ENCODE measurements around the gene ENTPD8.

ENTPD8 gene

GRCh38 chr9:137465000-137465719 is 24.0 kb upstream of the ENTPD8 start:
- no peaks in the 10 kb centered on the region for H3K9me3 Mint-ChIP-seq
- no peaks in the 10 kb centered on the region for H3K36me3 Mint-ChIP-seq (ENCODE audit: low read depth)
- H3K4me1 Mint-ChIP-seq (ENCODE audit: low read depth), result peaks cover 9% of the 10 kb centered on the region
- no peak overlapping the region for H3K4me3 Mint-ChIP-seq
- intact Hi-C loops (cut with micrococcal nuclease), result no loop called here
- H3K27ac Mint-ChIP-seq, result no peak overlapping the region
- H3K27me3 Mint-ChIP-seq, result peaks cover 61% of the 10 kb centered on the region

- H3K4me1 Mint-ChIP-seq (ENCODE audit: low read depth), result peaks cover 15% of the 10 kb centered on the region
- no peaks in the 10 kb centered on the region for H3K36me3 Mint-ChIP-seq (ENCODE audit: low read depth)
- no peak overlapping the region for H3K4me3 Mint-ChIP-seq
- intact Hi-C loops (cut with micrococcal nuclease), result no loop called here
- no peaks in the 10 kb centered on the region for H3K9me3 Mint-ChIP-seq
- no peak overlapping the region for H3K27ac Mint-ChIP-seq
- peaks cover 57% of the 10 kb centered on the region for H3K27me3 Mint-ChIP-seq
These were observed 23.3 kb upstream of the ENTPD8 start for GRCh38 chr9:137464291-137464999.

GRCh38 chr9:137463931-137464290 is 22.8 kb upstream of the ENTPD8 start:
- intact Hi-C loops (cut with micrococcal nuclease), result no loop called here
- Mint-ChIP-seq H3K4me3 (no peak overlapping the region), H3K4me1 (ENCODE audit: low read depth) (peaks cover 15% of the 10 kb centered on the region), H3K9me3 (no peaks in the 10 kb centered on the region), H3K27me3 (peaks cover 54% of the 10 kb centered on the region), H3K27ac (no peak overlapping the region), H3K36me3 (ENCODE audit: low read depth) (no peaks in the 10 kb centered on the region)

- H3K27ac Mint-ChIP-seq, result no peak overlapping the region
- peaks cover 15% of the 10 kb centered on the region for H3K4me1 Mint-ChIP-seq (ENCODE audit: low read depth)
- no peak overlapping the region for H3K4me3 Mint-ChIP-seq
- H3K9me3 Mint-ChIP-seq, result no peaks in the 10 kb centered on the region
- H3K27me3 Mint-ChIP-seq, result peaks cover 50% of the 10 kb centered on the region
- intact Hi-C loops (cut with micrococcal nuclease), result no loop called here
- no peaks in the 10 kb centered on the region for H3K36me3 Mint-ChIP-seq (ENCODE audit: low read depth)
These were observed 22.1 kb upstream of the ENTPD8 start for GRCh38 chr9:137462986-137463930.

- H3K27ac Mint-ChIP-seq, result no peak overlapping the region
- no peak overlapping the region for H3K4me3 Mint-ChIP-seq
- intact Hi-C loops (cut with micrococcal nuclease), result no loop called here
- peaks cover 19% of the 10 kb centered on the region for H3K4me1 Mint-ChIP-seq (ENCODE audit: low read depth)
- H3K9me3 Mint-ChIP-seq, result no peaks in the 10 kb centered on the region
- H3K27me3 Mint-ChIP-seq, result peaks cover 51% of the 10 kb centered on the region
- peaks cover 4% of the 10 kb centered on the region for H3K36me3 Mint-ChIP-seq (ENCODE audit: low read depth)
These were observed 21.3 kb upstream of the ENTPD8 start for GRCh38 chr9:137462396-137462985.

- intact Hi-C loops (cut with micrococcal nuclease), result no loop called here
- H3K9me3 Mint-ChIP-seq, result no peaks in the 10 kb centered on the region
- peaks cover 45% of the 10 kb centered on the region for H3K27me3 Mint-ChIP-seq
- peak overlapping the region; percentile 37 for H3K4me3 Mint-ChIP-seq
- H3K27ac Mint-ChIP-seq, result no peak overlapping the region
- H3K4me1 Mint-ChIP-seq (ENCODE audit: low read depth), result peaks cover 26% of the 10 kb centered on the region
- peaks cover 10% of the 10 kb centered on the region for H3K36me3 Mint-ChIP-seq (ENCODE audit: low read depth)
These were observed 20.7 kb upstream of the ENTPD8 start for GRCh38 chr9:137461663-137462395.

- peaks cover 43% of the 10 kb centered on the region for H3K27me3 Mint-ChIP-seq
- intact Hi-C loops (cut with micrococcal nuclease), result no loop called here
- peaks cover 16% of the 10 kb centered on the region for H3K36me3 Mint-ChIP-seq (ENCODE audit: low read depth)
- H3K9me3 Mint-ChIP-seq, result no peaks in the 10 kb centered on the region
- H3K27ac Mint-ChIP-seq, result peak overlapping the region; percentile 79
- peaks cover 31% of the 10 kb centered on the region for H3K4me1 Mint-ChIP-seq (ENCODE audit: low read depth)
- H3K4me3 Mint-ChIP-seq, result no peak overlapping the region
These were observed 20.1 kb upstream of the ENTPD8 start for GRCh38 chr9:137461316-137461662.

GRCh38 chr9:137460363-137461315 is 19.5 kb upstream of the ENTPD8 start:
- intact Hi-C loops (cut with micrococcal nuclease), result no loop called here
- H3K9me3 Mint-ChIP-seq, result no peaks in the 10 kb centered on the region
- peak overlapping the region; percentile 79 for H3K27ac Mint-ChIP-seq
- H3K27me3 Mint-ChIP-seq, result peaks cover 37% of the 10 kb centered on the region
- H3K36me3 Mint-ChIP-seq (ENCODE audit: low read depth), result peaks cover 22% of the 10 kb centered on the region
- H3K4me1 Mint-ChIP-seq (ENCODE audit: low read depth), result peaks cover 38% of the 10 kb centered on the region
- no peak overlapping the region for H3K4me3 Mint-ChIP-seq

GRCh38 chr9:137459601-137460362 is 18.6 kb upstream of the ENTPD8 start:
- intact Hi-C loops (cut with micrococcal nuclease), result no loop called here
- H3K9me3 Mint-ChIP-seq, result no peaks in the 10 kb centered on the region
- H3K27ac Mint-ChIP-seq, result peak overlapping the region; percentile 79
- H3K27me3 Mint-ChIP-seq, result peaks cover 30% of the 10 kb centered on the region
- H3K4me1 Mint-ChIP-seq (ENCODE audit: low read depth), result peaks cover 46% of the 10 kb centered on the region
- peak overlapping the region; percentile 63 for H3K4me3 Mint-ChIP-seq
- peaks cover 30% of the 10 kb centered on the region for H3K36me3 Mint-ChIP-seq (ENCODE audit: low read depth)

GRCh38 chr9:137459152-137459600 is 18.0 kb upstream of the ENTPD8 start, which contains the start of gene NSMF:
TSS of gene NSMF (minus strand) at chr9:137459334. CDS start at chr9:137459102, 232 bp downstream.
- H3K4me1 Mint-ChIP-seq (ENCODE audit: low read depth), result peaks cover 52% of the 10 kb centered on the region

GRCh38 chr9:137458194-137459151 is 17.3 kb upstream of the ENTPD8 start:
- Mint-ChIP-seq H3K27ac (no peak overlapping the region), H3K4me1 (ENCODE audit: low read depth) (peaks cover 57% of the 10 kb centered on the region), H3K27me3 (peaks cover 18% of the 10 kb centered on the region), H3K4me3 (peak overlapping the region; percentile 62), H3K36me3 (ENCODE audit: low read depth) (peaks cover 40% of the 10 kb centered on the region), H3K9me3 (no peaks in the 10 kb centered on the region)
- intact Hi-C loops (cut with micrococcal nuclease), result no loop called here

More at GRCh38 chr9:137459152-137459600, 18.0 kb upstream of the ENTPD8 start, which contains the start of gene NSMF:
- H3K27me3 Mint-ChIP-seq, result peaks cover 24% of the 10 kb centered on the region
- H3K27ac Mint-ChIP-seq, result peak within 1 kb of the TSS; percentile 79
- peak within 1 kb of the TSS; percentile 63 for H3K4me3 Mint-ChIP-seq
- peaks cover 36% of the 10 kb centered on the region for H3K36me3 Mint-ChIP-seq (ENCODE audit: low read depth)
- intact Hi-C loops (cut with micrococcal nuclease), result no loop called here
- H3K9me3 Mint-ChIP-seq, result no peaks in the 10 kb centered on the region
